ENCODE data around the gene COL5A3. TPM values are rescaled to one million over a fixed set of nuclear protein-coding genes. Genes with fewer than 3 reads are reported as not detected.
A peak's percentile ranks its signal among the peaks of the same experiment; 100 is the strongest.

Gene COL5A3
- total RNA-seq, 1 donor from 2014 or later, result 0.05 TPM

DNA sequence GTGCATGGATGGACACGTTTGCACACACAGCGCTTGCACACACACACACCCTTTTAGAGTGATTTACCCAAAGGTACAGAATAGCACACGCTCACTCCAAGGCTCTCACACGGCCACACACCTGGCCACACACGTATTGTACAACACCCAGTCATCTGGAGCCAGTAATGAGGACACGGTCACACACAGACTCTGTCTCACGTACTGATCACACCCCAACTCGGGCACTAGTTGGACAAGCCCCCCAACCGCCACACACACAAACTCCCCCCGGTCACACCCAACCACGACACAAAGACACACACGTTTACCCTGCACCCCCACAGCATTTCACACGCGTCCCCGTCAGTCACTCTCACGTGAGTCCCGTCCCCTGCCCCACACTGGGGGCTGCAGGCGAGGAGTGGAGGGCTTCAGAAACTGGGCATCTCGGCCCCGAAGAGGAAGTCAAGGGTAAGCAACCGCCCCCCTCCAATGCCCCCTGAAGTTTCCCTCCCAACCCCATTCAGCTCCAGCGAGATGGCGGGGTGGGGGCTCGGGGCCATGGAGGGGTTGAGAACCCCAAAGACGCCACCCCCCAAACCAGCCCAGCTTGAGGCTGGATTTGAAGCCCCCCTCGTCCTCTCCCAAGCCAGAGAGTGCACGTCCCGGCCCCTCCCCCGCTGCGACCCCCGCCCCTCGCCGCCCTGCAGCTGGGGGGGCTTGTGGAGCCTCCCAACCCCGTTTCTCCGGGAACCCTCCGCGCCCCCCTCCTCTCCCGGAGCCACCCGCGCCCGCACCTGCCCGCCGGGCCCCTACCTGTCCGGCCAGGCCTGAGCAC, 74.6 kb downstream of the COL5A3 start:
- Mint-ChIP-seq H3K27me3 (ENCODE audit: unreplicated experiment) (peaks cover 24% of the 10 kb centered on the region), H3K36me3 (ENCODE audit: low read depth, unreplicated experiment) (peaks cover 7% of the 10 kb centered on the region), H3K4me1 (ENCODE audit: unreplicated experiment) (peaks cover 11% of the 10 kb centered on the region), H3K4me3 (ENCODE audit: unreplicated experiment) (peak overlapping the region; percentile 92), H3K9me3 (ENCODE audit: unreplicated experiment) (no peaks in the 10 kb centered on the region), H3K27ac (ENCODE audit: unreplicated experiment) (peak overlapping the region; percentile 44)
- no peak for DNase-seq (ENCODE audit: low spot score)
- TF ChIP-seq, protein P1, sequence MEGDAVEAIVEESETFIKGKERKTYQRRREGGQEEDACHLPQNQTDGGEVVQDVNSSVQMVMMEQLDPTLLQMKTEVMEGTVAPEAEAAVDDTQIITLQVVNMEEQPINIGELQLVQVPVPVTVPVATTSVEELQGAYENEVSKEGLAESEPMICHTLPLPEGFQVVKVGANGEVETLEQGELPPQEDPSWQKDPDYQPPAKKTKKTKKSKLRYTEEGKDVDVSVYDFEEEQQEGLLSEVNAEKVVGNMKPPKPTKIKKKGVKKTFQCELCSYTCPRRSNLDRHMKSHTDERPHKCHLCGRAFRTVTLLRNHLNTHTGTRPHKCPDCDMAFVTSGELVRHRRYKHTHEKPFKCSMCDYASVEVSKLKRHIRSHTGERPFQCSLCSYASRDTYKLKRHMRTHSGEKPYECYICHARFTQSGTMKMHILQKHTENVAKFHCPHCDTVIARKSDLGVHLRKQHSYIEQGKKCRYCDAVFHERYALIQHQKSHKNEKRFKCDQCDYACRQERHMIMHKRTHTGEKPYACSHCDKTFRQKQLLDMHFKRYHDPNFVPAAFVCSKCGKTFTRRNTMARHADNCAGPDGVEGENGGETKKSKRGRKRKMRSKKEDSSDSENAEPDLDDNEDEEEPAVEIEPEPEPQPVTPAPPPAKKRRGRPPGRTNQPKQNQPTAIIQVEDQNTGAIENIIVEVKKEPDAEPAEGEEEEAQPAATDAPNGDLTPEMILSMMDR (IDR thresholded peaks at IDR 0.05; ENCODE audit: unreplicated experiment), result no peak

DNA sequence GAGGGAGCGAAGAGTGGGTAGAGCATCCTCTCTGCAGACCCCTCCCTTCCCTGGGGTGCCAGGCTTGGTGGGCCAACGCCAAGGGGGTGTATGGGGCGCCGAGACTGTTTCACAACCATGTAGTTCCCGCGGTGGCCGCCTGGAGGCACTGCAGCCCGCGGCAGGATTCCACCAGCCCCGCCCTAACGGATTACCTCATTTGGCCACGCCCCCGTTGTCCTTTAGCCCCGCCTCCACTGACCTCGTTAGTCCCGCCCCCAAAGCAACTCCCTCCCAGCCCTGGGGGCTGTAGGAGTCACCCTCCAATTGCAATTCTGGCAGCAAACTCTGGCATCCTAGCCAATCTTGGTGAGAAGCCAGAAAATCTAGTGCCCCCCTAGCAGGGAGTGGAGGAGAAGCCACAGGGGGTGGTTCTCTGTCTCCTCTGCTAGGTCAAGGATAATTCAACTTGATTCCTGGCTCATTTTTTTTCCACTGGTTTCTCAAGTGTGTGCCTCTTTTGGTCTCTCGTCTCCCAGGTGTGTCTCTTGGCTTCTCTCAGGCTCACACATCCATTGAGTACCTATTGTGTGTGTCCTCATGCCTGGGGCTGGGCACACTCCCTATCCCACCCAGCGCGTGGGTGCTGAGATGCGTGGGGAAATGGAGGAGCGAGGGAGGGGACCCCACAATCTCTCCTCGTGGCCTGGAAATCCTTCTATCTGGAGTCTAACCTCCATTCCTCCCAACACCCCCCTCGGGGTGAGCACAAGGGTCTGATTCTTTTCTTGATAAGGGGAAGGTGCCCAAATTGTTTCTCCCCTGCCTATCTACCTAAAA, 76.0 kb downstream of the COL5A3 start:
- TF ChIP-seq, protein P1 (IDR thresholded peaks at IDR 0.05; ENCODE audit: unreplicated experiment), result peak; percentile 98
- peak; percentile 91 for DNase-seq (ENCODE audit: low spot score)
- Mint-ChIP-seq H3K4me3 (ENCODE audit: unreplicated experiment) (no peak overlapping the region), H3K9me3 (ENCODE audit: unreplicated experiment) (no peaks in the 10 kb centered on the region), H3K27ac (ENCODE audit: unreplicated experiment) (no peak overlapping the region), H3K4me1 (ENCODE audit: unreplicated experiment) (peaks cover 11% of the 10 kb centered on the region), H3K27me3 (ENCODE audit: unreplicated experiment) (peaks cover 29% of the 10 kb centered on the region), H3K36me3 (ENCODE audit: low read depth, unreplicated experiment) (peaks cover 7% of the 10 kb centered on the region)

DNA sequence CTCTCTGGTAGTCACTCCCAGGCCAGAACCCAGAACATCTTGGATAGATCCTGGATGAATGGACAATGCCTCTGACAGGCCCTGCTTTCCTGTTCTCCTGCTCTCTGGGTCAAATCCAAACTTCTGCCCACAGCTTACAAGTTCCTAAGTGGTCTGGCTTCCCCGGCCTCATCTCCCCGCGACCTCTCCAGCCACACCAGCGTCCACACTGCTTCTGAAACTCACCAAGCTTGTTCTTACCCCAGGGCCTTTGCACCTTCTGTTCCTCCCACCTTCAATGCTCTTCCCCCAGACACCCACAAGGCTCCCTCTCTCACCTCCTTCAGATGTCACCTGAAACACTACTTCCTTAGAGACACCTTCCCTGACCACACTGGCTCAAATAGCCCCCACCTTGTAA, 77.5 kb downstream of the COL5A3 start:
- H3K27ac Mint-ChIP-seq (ENCODE audit: unreplicated experiment), result no peak overlapping the region

DNA sequence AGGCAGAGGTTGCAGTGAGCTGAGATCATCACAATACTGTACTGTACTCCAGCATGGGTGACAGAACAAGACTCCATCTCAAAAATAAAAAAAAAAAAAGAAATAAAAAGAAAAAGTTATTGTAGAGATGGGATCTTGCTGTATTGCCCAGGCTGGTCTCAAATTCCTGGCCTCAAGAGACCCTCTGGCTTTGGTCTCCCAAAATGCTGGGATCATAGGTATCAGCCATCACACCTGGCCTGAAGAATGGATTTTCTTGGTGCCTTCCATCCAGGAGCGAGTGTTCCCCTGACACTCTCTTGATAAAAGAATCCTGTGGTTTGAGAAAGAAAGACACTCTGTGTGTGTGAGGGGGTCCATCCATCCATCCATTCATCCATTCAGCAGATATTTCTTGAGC, 78.7 kb downstream of the COL5A3 start:
- no peak for DNase-seq (ENCODE audit: low spot score)
- Mint-ChIP-seq H3K4me1 (ENCODE audit: unreplicated experiment) (peaks cover 5% of the 10 kb centered on the region), H3K4me3 (ENCODE audit: unreplicated experiment) (no peak overlapping the region), H3K27ac (ENCODE audit: unreplicated experiment) (no peak overlapping the region), H3K27me3 (ENCODE audit: unreplicated experiment) (peaks cover 22% of the 10 kb centered on the region), H3K36me3 (ENCODE audit: low read depth, unreplicated experiment) (peaks cover 7% of the 10 kb centered on the region), H3K9me3 (ENCODE audit: unreplicated experiment) (no peaks in the 10 kb centered on the region)
- TF ChIP-seq, protein P1 (IDR thresholded peaks at IDR 0.05; ENCODE audit: unreplicated experiment), result no peak

More for the DNA sequence above, 77.5 kb downstream of the COL5A3 start:
- peaks cover 29% of the 10 kb centered on the region for H3K27me3 Mint-ChIP-seq (ENCODE audit: unreplicated experiment)
- DNase-seq (ENCODE audit: low spot score), result no peak
- no peak overlapping the region for H3K4me3 Mint-ChIP-seq (ENCODE audit: unreplicated experiment)
- H3K4me1 Mint-ChIP-seq (ENCODE audit: unreplicated experiment), result peaks cover 11% of the 10 kb centered on the region
- H3K36me3 Mint-ChIP-seq (ENCODE audit: low read depth, unreplicated experiment), result peaks cover 7% of the 10 kb centered on the region
- H3K9me3 Mint-ChIP-seq (ENCODE audit: unreplicated experiment), result no peaks in the 10 kb centered on the region
- TF ChIP-seq, protein P1 (IDR thresholded peaks at IDR 0.05; ENCODE audit: unreplicated experiment), result no peak

Data from endothelial cell (in vitro differentiated cells).